Keratinocyte (primary cell): ENCODE results near the gene EPB41L4B. TPM values are rescaled to one million over a fixed set of nuclear protein-coding genes. Genes with fewer than 3 reads are reported as not detected.

ENCODE experiments used
- DNase-seq: peaks from one replicate; pipeline ENCODE4 v3.0.0-alpha.2; 2011; ENCODE audit warnings: low read depth, missing footprints, low spot score
- FAIRE-seq: peaks from 2 replicates; lab custom pipeline; 2011; peaks lifted over from hg19 to GRCh38; lab: Jason Lieb, UNC
- H2AFZ ChIP-seq: 2 replicates; pipeline ENCODE4 v1.6.0; 2012; ENCODE audit warnings: low read length, control low read depth, inconsistent platforms; ENCODE audit not compliant: control insufficient read depth
- H3K27ac ChIP-seq: 2 replicates; pipeline ENCODE4 v1.5.1; 2011; ENCODE audit warnings: low read length; ENCODE audit not compliant: control insufficient read depth, insufficient read depth
- H3K27me3 ChIP-seq: 3 replicates; pipeline ENCODE4 v1.6.0; 2011; ENCODE audit warnings: low read length; ENCODE audit not compliant: control insufficient read depth, insufficient read depth; ENCODE audit errors: extremely low read depth
- H3K36me3 ChIP-seq, 2 experiments: 2 replicates in 1 of 2; 3 replicates in 1 of 2; pipeline ENCODE4 v1.5.1; 2011; ENCODE audit warnings: low read length in 2 of 2, mild to moderate bottlenecking in 1 of 2; ENCODE audit not compliant: control insufficient read depth in 2 of 2, insufficient read depth in 2 of 2; ENCODE audit errors: extremely low read depth in 1 of 2
- H3K4me1 ChIP-seq: 3 replicates; pipeline ENCODE4 v1.5.1; 2011; ENCODE audit warnings: low read length; ENCODE audit not compliant: control insufficient read depth, insufficient read depth; ENCODE audit errors: extremely low read depth
- H3K4me2 ChIP-seq: 3 replicates; pipeline ENCODE4 v1.6.0; 2011; ENCODE audit warnings: low read depth, low read length; ENCODE audit not compliant: control insufficient read depth, insufficient read depth; ENCODE audit errors: extremely low read depth
- H3K4me3 ChIP-seq, 3 experiments: fragments of 200-600 bp in 1 of 3; sonication (generic) in 1 of 3; 2 replicates in 2 of 3; 3 replicates in 1 of 3; pipeline ENCODE4 v1.5.1; 2011 to 2016; ENCODE audit warnings: low read length in 3 of 3, mild to moderate bottlenecking in 3 of 3, control low read depth in 2 of 3, inconsistent platforms in 1 of 3, low read depth in 1 of 3, mixed read lengths in 1 of 3, mixed run types in 1 of 3, moderate library complexity in 1 of 3; ENCODE audit not compliant: control insufficient read depth in 2 of 3, insufficient read depth in 2 of 3; ENCODE audit errors: extremely low read depth in 1 of 3
- H3K79me2 ChIP-seq: 2 replicates; pipeline ENCODE4 v1.6.0; 2012; ENCODE audit warnings: low read length; ENCODE audit not compliant: control insufficient read depth, insufficient read depth
- H3K9ac ChIP-seq: 3 replicates; pipeline ENCODE4 v1.6.0; 2011; ENCODE audit warnings: low read length; ENCODE audit not compliant: control insufficient read depth, insufficient read depth; ENCODE audit errors: extremely low read depth
- H3K9me1 ChIP-seq: 3 replicates; pipeline ENCODE4 v1.6.0; 2011; ENCODE audit warnings: low read length; ENCODE audit not compliant: control insufficient read depth, insufficient read depth; ENCODE audit errors: extremely low read depth
- H3K9me3 ChIP-seq: 2 replicates; pipeline ENCODE4 v1.5.1; 2012; ENCODE audit warnings: low read depth, low read length; ENCODE audit not compliant: control insufficient read depth
- H4K20me1 ChIP-seq: 3 replicates; pipeline ENCODE4 v1.6.0; 2011; ENCODE audit warnings: low read length; ENCODE audit not compliant: control insufficient read depth, insufficient read depth; ENCODE audit errors: extremely low read depth
- CTCF ChIP-seq, 3 experiments: IDR thresholded peaks in 1 of 3; conservative IDR thresholded peaks in 1 of 3; optimal IDR thresholded peaks in 1 of 3; 2 replicates in 2 of 3; 3 replicates in 1 of 3; pipeline versions ENCODE3 to v1.5.1; 2011; ENCODE audit warnings: low read length in 3 of 3, mild to moderate bottlenecking in 3 of 3, moderate library complexity in 2 of 3, control low read depth in 1 of 3, inconsistent platforms in 1 of 3; ENCODE audit not compliant: insufficient read depth in 2 of 3; ENCODE audit errors: extremely low read depth in 1 of 3
- EZH2 ChIP-seq: IDR thresholded peaks from one replicate; pipeline ENCODE4 v1.6.1; 2012; ENCODE audit warnings: inconsistent platforms, mild to moderate bottlenecking, low read length, moderate library complexity
- dilution Hi-C: fragments of 300-500 bp; cut with MboI; formaldehyde crosslinking; loops from one replicate; pipeline ENCODE4 v1.7.0; 2020; ENCODE audit warnings: low sequenced_read_pairs; ENCODE audit not compliant: extremely low pct_ligation_motif_present
- polyA plus RNA-seq, 5 experiments: library from polyadenylated mRNA; depleted of rRNA in 3 of 5; stranded (reverse) in 3 of 5; stranded (forward) in 1 of 5; unstranded in 1 of 5; fragments of >200 nt; gene quantifications; 1 replicate in 1 of 5; 2 replicates in 3 of 5; 3 replicates in 1 of 5; pipeline versions ENCODE4 v1.2.1 to v1.2.3, GENCODE V29; 2011 to 2012; ENCODE audit warnings: missing spikeins in 2 of 5, low read depth in 1 of 5, low replicate concordance in 1 of 5

Gene EPB41L4B
- polyA plus RNA-seq, 1 donor (not counting 4 experiments of a cell fraction or from before 2014, with no cell fraction given): 13.7 TPM

GRCh38 chr9:109320331-109320741, 523 bp downstream of the EPB41L4B start:
- dilution Hi-C loops: no loop called here
- Histone ChIP-seq H3K27me3 (no peaks in the 10 kb centered on the region), H3K4me2 (peak overlapping the region; percentile 91), H3K9me3 (no peaks in the 10 kb centered on the region), H3K4me1 (peaks cover 49% of the 10 kb centered on the region), H4K20me1 (peaks cover 4% of the 10 kb centered on the region), H3K4me3 (no peak overlapping the region), H3K36me3 (no peaks in the 10 kb centered on the region), H3K9me1 (peaks cover 10% of the 10 kb centered on the region), H3K79me2 (peaks cover 2% of the 10 kb centered on the region), H3K27ac (no peak overlapping the region), H2AFZ (no peak overlapping the region), H3K9ac (peak overlapping the region; percentile 76)
- no peak for DNase-seq
- FAIRE-seq: no peak
- TF ChIP-seq CTCF (optimal IDR thresholded peaks at IDR 0.05 in 1 of 3, IDR thresholded peaks at IDR 0.05 in 1 of 3, conservative IDR thresholded peaks at IDR 0.05 in 1 of 3; ENCODE audit: extremely low read depth in 1 of 3, insufficient read depth in 2 of 3, low read length in 3 of 3): peak in 1 of 3 experiments; percentile 48
- TF ChIP-seq EZH2: no peak

DNA sequence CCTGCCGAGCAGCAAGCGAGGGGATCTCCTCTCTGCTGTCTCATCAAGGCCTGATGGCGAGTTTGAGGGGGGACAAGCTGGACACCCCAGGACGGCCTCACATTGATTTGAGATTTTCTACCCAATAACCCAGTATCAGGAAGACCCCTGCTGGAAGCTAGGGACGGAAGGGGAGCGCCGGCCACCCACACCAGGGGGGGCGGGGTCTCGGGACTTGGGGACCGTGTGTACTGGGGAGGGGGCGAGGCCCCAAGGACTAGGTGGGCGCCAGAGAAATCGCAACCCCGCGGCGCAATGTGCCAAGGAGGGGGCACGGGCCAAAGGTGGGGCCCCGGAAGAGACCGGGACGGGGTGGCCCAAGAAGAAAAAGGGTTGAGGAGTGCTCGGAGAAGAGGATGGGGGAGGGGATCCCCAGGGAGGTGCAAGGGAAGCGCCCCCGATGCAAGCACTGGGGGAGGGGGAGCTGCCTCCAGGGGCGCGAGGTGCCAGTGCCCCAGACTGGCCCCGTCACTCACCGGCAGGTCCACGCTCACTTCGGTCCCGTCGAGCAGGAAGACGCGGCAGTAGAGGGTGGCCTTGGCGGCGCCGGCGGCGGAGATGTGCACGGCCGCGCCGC, 1.1 kb downstream of the EPB41L4B start:
- TF ChIP-seq CTCF (optimal IDR thresholded peaks at IDR 0.05 in 1 of 3, IDR thresholded peaks at IDR 0.05 in 1 of 3, conservative IDR thresholded peaks at IDR 0.05 in 1 of 3; ENCODE audit: extremely low read depth in 1 of 3, insufficient read depth in 2 of 3, low read length in 3 of 3): no peak
- TF ChIP-seq EZH2: no peak
- Histone ChIP-seq H3K4me3 (peak overlapping the region; percentile 67 to 69 (median 68)), H3K27ac (peak overlapping the region; percentile 87), H3K36me3 (no peaks in the 10 kb centered on the region), H3K9me1 (peaks cover 10% of the 10 kb centered on the region), H2AFZ (peak overlapping the region; percentile 49), H3K79me2 (peaks cover 6% of the 10 kb centered on the region), H3K27me3 (no peaks in the 10 kb centered on the region), H4K20me1 (peaks cover 4% of the 10 kb centered on the region), H3K9me3 (no peaks in the 10 kb centered on the region), H3K4me1 (peaks cover 49% of the 10 kb centered on the region), H3K4me2 (peak overlapping the region; percentile 91), H3K9ac (peak overlapping the region; percentile 76)
- dilution Hi-C loops: no loop called here
- DNase-seq (no peak), FAIRE-seq (no peak)
